CD4-positive, alpha-beta T cell (primary cell): ENCODE results near the gene EIF1. TPM values are rescaled to one million over a fixed set of nuclear protein-coding genes. Genes with fewer than 3 reads are reported as not detected.

ENCODE experiments used
- ATAC-seq: fragments of 200-7000 bp; cut with Tn5 transposase; one replicate; pipeline ENCODE4 v1.10.0; 2022; ENCODE audit warnings: mild to moderate bottlenecking; ENCODE audit not compliant: poor library complexity
- CTCF ChIA-PET: fragments of 350-600 bp; sonication (Branson Sonifier 250); formaldehyde crosslinking; loops from one replicate; lab custom pipeline; 2021; ENCODE audit warnings: antibody characterized with exemption, inconsistent platforms; lab: Charles Lee
- POLR2A ChIA-PET: fragments of 350-600 bp; sonication (Branson Sonifier 250); formaldehyde crosslinking; loops from one replicate; lab custom pipeline; 2021; ENCODE audit warnings: antibody characterized with exemption, inconsistent platforms; lab: Charles Lee
- DNase-seq, 14 experiments: peaks; one replicate each; pipeline ENCODE4 v3.0.0-alpha.2; 2013 to 2020; ENCODE audit warnings: mixed read lengths in 2 of 14
- H3K27ac ChIP-seq, 2 donors: one replicate each; pipeline versions ENCODE4 v1.5.1 to v1.7.0; 2013; ENCODE audit warnings: low read length in 2 of 2, low read depth in 1 of 2, mild to moderate bottlenecking in 1 of 2
- H3K27me3 ChIP-seq, 2 experiments: 1 replicate in 1 of 2; 2 replicates in 1 of 2; pipeline versions ENCODE4 v1.6.1 to v1.7.0; 2013; ENCODE audit warnings: low read length in 2 of 2, control low read depth in 1 of 2, mild to moderate bottlenecking in 1 of 2, moderate library complexity in 1 of 2; ENCODE audit not compliant: insufficient read depth in 2 of 2, control insufficient read depth in 1 of 2
- H3K36me3 ChIP-seq: one replicate; pipeline ENCODE4 v1.6.1; 2013; ENCODE audit warnings: low read length, control low read depth; ENCODE audit not compliant: insufficient read depth
- H3K4me1 ChIP-seq: one replicate; pipeline ENCODE4 v1.6.1; 2013; ENCODE audit warnings: low read length, control low read depth; ENCODE audit not compliant: insufficient read depth
- H3K4me3 ChIP-seq: one replicate; pipeline ENCODE4 v1.5.1; 2013; ENCODE audit warnings: mild to moderate bottlenecking, low read length, moderate library complexity
- H3K9me3 ChIP-seq, 2 experiments: 1 replicate in 1 of 2; 2 replicates in 1 of 2; pipeline versions ENCODE4 v1.6.1 to v1.7.0; 2013; ENCODE audit warnings: low read length in 2 of 2, mild to moderate bottlenecking in 2 of 2, control low read depth in 1 of 2, moderate library complexity in 1 of 2; ENCODE audit not compliant: control insufficient read depth in 1 of 2, insufficient read depth in 1 of 2
- H3K27ac Mint-ChIP-seq: one replicate; pipeline ENCODE4 v1.8.0; 2020; ENCODE audit warnings: mixed read lengths
- H3K27me3 Mint-ChIP-seq: one replicate; pipeline ENCODE4 v1.8.0; 2021; ENCODE audit warnings: mixed read lengths
- H3K36me3 Mint-ChIP-seq: one replicate; pipeline ENCODE4 v1.8.0; 2021; ENCODE audit warnings: low read depth, mixed read lengths
- H3K4me1 Mint-ChIP-seq: one replicate; pipeline ENCODE4 v1.8.0; 2021; ENCODE audit warnings: low read depth, mixed read lengths
- H3K4me3 Mint-ChIP-seq: one replicate; pipeline ENCODE4 v1.8.0; 2020; ENCODE audit warnings: mild to moderate bottlenecking, mixed read lengths
- H3K9me3 Mint-ChIP-seq: one replicate; pipeline ENCODE4 v1.8.0; 2020; ENCODE audit warnings: mixed read lengths
- intact Hi-C, 2 experiments: fragments of 100-400 bp; cut with DNase I in 1 of 2; cut with micrococcal nuclease in 1 of 2; formaldehyde crosslinking; loops; one replicate each; pipeline versions ENCODE4 v1.15.1 to v1.9.0; 2023 to 2025; cut with DNase I, micrococcal nuclease
- total RNA-seq, 174 experiments: library from RNA in 2 of 174; stranded (reverse) in 2 of 174; gene quantifications; one replicate each; pipeline ENCODE4 v1.2.3 and lab custom pipeline; 2021 to 2026
- TF ChIP-seq, protein P1 (sequence below): fragments of 200-600 bp; IDR thresholded peaks from one replicate; pipeline ENCODE4 v1.8.0; 2022; ENCODE audit warnings: antibody characterized with exemption, mild to moderate bottlenecking

The EIF1 gene
- total RNA-seq, 2 experiments from 2014 or later, result 3,351 to 3,391 TPM

DNA sequence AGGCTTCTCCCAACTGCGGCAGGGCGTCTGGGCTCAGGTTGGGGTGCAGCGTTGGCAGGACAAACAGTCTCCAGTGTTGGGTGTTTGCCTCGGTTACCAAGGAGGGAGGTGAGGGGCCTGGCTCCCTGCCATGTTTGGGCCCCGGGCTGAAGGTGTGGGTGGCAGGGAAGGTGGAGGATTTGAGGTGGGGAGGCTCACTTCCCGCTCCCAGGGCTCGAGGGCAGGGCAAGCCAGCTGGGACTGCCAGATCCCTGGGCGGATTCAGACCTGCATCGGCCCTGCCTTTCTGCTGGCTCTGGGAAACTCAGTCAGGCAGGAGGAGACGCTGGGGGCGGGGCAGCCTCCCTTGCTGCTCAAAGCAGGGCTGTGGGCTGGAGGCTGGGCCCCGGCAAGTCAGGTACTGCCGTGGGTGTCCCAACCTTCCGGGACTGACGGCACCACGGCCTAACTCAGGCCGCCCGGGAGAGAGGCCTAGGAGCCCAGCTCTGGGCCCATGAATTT lies 33.0 kb upstream of the EIF1 start:
- no peak for ATAC-seq
- Histone ChIP-seq H3K4me3 (no peak overlapping the region), H3K27ac (no peak overlapping the region), H3K4me1 (no peaks in the 10 kb centered on the region), H3K36me3 (no peaks in the 10 kb centered on the region), H3K27me3 (no peaks in the 10 kb centered on the region), H3K9me3 (no peaks in the 10 kb centered on the region)
- ChIA-PET POLR2A (no interaction called here), CTCF (no interaction called here)
- H3K4me1 Mint-ChIP-seq, result no peaks in the 10 kb centered on the region
- no peak overlapping the region for H3K27ac Mint-ChIP-seq
- H3K4me3 Mint-ChIP-seq, result no peak overlapping the region
- H3K9me3 Mint-ChIP-seq, result no peaks in the 10 kb centered on the region
- DNase-seq, result no peak
- no peaks in the 10 kb centered on the region for H3K27me3 Mint-ChIP-seq
- intact Hi-C loops, result no loop called here
- no peaks in the 10 kb centered on the region for H3K36me3 Mint-ChIP-seq
- TF ChIP-seq, protein P1, sequence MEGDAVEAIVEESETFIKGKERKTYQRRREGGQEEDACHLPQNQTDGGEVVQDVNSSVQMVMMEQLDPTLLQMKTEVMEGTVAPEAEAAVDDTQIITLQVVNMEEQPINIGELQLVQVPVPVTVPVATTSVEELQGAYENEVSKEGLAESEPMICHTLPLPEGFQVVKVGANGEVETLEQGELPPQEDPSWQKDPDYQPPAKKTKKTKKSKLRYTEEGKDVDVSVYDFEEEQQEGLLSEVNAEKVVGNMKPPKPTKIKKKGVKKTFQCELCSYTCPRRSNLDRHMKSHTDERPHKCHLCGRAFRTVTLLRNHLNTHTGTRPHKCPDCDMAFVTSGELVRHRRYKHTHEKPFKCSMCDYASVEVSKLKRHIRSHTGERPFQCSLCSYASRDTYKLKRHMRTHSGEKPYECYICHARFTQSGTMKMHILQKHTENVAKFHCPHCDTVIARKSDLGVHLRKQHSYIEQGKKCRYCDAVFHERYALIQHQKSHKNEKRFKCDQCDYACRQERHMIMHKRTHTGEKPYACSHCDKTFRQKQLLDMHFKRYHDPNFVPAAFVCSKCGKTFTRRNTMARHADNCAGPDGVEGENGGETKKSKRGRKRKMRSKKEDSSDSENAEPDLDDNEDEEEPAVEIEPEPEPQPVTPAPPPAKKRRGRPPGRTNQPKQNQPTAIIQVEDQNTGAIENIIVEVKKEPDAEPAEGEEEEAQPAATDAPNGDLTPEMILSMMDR, result no peak

DNA sequence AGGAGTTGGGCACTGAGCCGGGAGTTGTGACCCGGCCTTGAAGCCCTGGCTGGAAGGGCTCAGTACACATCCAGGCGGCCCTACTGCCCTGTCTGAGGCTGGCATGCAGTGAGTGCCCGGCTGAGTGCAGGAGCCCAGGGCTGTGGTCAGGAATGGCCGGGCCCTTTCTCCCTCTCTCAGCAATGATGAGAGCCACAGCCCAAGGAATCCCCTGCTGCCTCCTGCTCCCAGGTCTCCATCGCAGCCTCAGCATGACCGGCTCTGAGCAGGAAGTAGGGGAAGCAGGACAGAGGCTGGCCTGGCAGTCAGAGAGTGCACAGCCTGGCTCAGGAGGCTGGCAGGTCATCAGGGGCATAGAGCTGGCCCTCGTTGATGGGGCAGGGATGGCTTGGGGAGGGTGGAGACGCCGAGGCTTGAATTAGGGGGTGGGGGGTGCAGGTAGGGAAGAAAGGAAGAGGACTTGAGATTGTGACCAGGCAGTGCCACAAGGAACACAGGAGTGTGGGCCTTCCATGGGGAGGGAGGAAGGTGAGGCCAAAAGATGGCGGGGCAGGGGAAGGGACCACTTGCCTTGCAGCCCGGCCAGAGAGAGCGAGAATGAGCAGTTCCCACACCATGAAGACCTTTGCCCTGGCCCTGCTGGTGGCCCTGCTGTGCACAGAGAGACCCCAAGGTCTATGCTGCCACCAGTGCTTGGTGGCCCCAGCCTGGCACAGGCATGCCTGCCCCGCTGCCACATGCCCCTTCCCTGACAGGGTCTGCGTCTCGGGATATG lies 32.2 kb upstream of the EIF1 start:
- CTCF ChIA-PET, result no interaction called here
- no peaks in the 10 kb centered on the region for H3K36me3 Mint-ChIP-seq

GRCh38 chr17:41657176-41657754 lies 31.4 kb upstream of the EIF1 start:
- H3K4me3 Mint-ChIP-seq, result no peak overlapping the region
- no peaks in the 10 kb centered on the region for H3K27me3 Mint-ChIP-seq
- POLR2A ChIA-PET, result interaction anchor here (0.6 kb wide), 1 partner anchor 1109 kb away, joined by 3 read pairs; no protein-coding TSS in a partner anchor
- intact Hi-C loops, result no loop called here
- DNase-seq (no peak), ATAC-seq (no peak)
- no peak overlapping the region for H3K27ac Mint-ChIP-seq
- Histone ChIP-seq H3K27me3 (no peaks in the 10 kb centered on the region), H3K4me1 (peaks cover under 1% of the 10 kb centered on the region), H3K36me3 (no peaks in the 10 kb centered on the region), H3K27ac (no peak overlapping the region), H3K4me3 (no peak overlapping the region), H3K9me3 (no peaks in the 10 kb centered on the region)
- no peaks in the 10 kb centered on the region for H3K9me3 Mint-ChIP-seq
- TF ChIP-seq, protein P1, result no peak
- no peaks in the 10 kb centered on the region for H3K4me1 Mint-ChIP-seq
- H3K36me3 Mint-ChIP-seq, result no peaks in the 10 kb centered on the region
- CTCF ChIA-PET, result no interaction called here

More for the DNA sequence above, 32.2 kb upstream of the EIF1 start:
- no peak overlapping the region for H3K4me3 Mint-ChIP-seq
- POLR2A ChIA-PET, result no interaction called here
- H3K4me1 Mint-ChIP-seq, result no peaks in the 10 kb centered on the region
- no peaks in the 10 kb centered on the region for H3K36me3 ChIP-seq
- no peaks in the 10 kb centered on the region for H3K27me3 ChIP-seq
- DNase-seq (no peak), ATAC-seq (no peak)
- no peak overlapping the region for H3K4me3 ChIP-seq
- no peaks in the 10 kb centered on the region for H3K9me3 Mint-ChIP-seq
- no peak overlapping the region for H3K27ac Mint-ChIP-seq
- no peak overlapping the region for H3K27ac ChIP-seq
- no peaks in the 10 kb centered on the region for H3K4me1 ChIP-seq
- H3K9me3 ChIP-seq, result no peaks in the 10 kb centered on the region
- TF ChIP-seq, protein P1, result no peak
- H3K27me3 Mint-ChIP-seq, result no peaks in the 10 kb centered on the region
- intact Hi-C loops, result no loop called here
